Common myeloid progenitor, CD34-positive (primary cell): ENCODE data around the gene TREM1.

ENCODE experiments used
- CTCF ChIA-PET: fragments of 350-600 bp; sonication (Branson Sonifier 250); formaldehyde crosslinking; loops from one replicate; lab custom pipeline; 2021; ENCODE audit warnings: antibody characterized with exemption; lab: Charles Lee
- POLR2A ChIA-PET: fragments of 350-600 bp; sonication (Branson Sonifier 250); formaldehyde crosslinking; loops from one replicate; lab custom pipeline; 2021; ENCODE audit warnings: antibody characterized with exemption; lab: Charles Lee
- DNase-seq, 3 donors: peaks; one replicate each; pipeline versions ENCODE4 v3.0.0 to v3.0.0-alpha.2; 2013
- H3K27ac ChIP-seq, 2 experiments: 1 replicate in 1 of 2; 2 replicates in 1 of 2; pipeline ENCODE4 v1.7.0; 2013; ENCODE audit warnings: inconsistent platforms in 2 of 2, low read length in 2 of 2, mild to moderate bottlenecking in 2 of 2, low read depth in 1 of 2, moderate library complexity in 1 of 2; ENCODE audit not compliant: severe bottlenecking in 2 of 2, insufficient read depth in 1 of 2, poor library complexity in 1 of 2
- H3K27me3 ChIP-seq, 5 experiments: replicated peaks in 2 of 5; 1 replicate in 3 of 5; 2 replicates in 2 of 5; pipeline versions ENCODE4 v1.6.1 to v1.7.0; 2013; ENCODE audit warnings: low read length in 4 of 5, mild to moderate bottlenecking in 2 of 5, moderate library complexity in 2 of 5, inconsistent platforms in 1 of 5; ENCODE audit not compliant: insufficient read depth in 5 of 5, control insufficient read depth in 4 of 5
- H3K36me3 ChIP-seq, 4 experiments: 1 replicate in 2 of 4; 2 replicates in 2 of 4; pipeline versions ENCODE4 v1.6.1 to v1.7.0; 2013; ENCODE audit warnings: low read length in 3 of 4, control low read depth in 1 of 4, mild to moderate bottlenecking in 1 of 4; ENCODE audit not compliant: control insufficient read depth in 4 of 4, insufficient read depth in 4 of 4
- H3K4me1 ChIP-seq, 4 experiments: 1 replicate in 3 of 4; 2 replicates in 1 of 4; pipeline versions ENCODE4 v1.6.1 to v1.7.1; 2013; ENCODE audit warnings: low read length in 3 of 4, mild to moderate bottlenecking in 3 of 4, control low read depth in 1 of 4, inconsistent platforms in 1 of 4, moderate library complexity in 1 of 4; ENCODE audit not compliant: control insufficient read depth in 4 of 4, insufficient read depth in 4 of 4; ENCODE audit errors: control extremely low read depth in 1 of 4
- H3K4me3 ChIP-seq, 7 experiments: 1 replicate in 4 of 7; 2 replicates in 3 of 7; pipeline versions ENCODE4 v1.5.1 to v1.7.0; 2013; ENCODE audit warnings: mild to moderate bottlenecking in 7 of 7, low read length in 6 of 7, moderate library complexity in 6 of 7, inconsistent platforms in 2 of 7, low read depth in 2 of 7, control low read depth in 1 of 7; ENCODE audit not compliant: insufficient read depth in 4 of 7, control insufficient read depth in 1 of 7; ENCODE audit errors: extremely low read depth in 1 of 7
- H3K9me3 ChIP-seq, 5 experiments: 1 replicate in 4 of 5; 2 replicates in 1 of 5; pipeline versions ENCODE4 v1.6.1 to v1.7.1; 2013; ENCODE audit warnings: low read length in 4 of 5, mild to moderate bottlenecking in 2 of 5, inconsistent platforms in 1 of 5, low read depth in 1 of 5, moderate library complexity in 1 of 5; ENCODE audit not compliant: control insufficient read depth in 4 of 5, insufficient read depth in 2 of 5; ENCODE audit errors: control extremely low read depth in 1 of 5
- WGBS: methylation state at CpG from one replicate; pipeline ENCODE4 v1.1.5; 2013; ENCODE audit not compliant: insufficient coverage; 5-methylcytosine and 5-hydroxymethylcytosine counted together

The TREM1 gene

DNA sequence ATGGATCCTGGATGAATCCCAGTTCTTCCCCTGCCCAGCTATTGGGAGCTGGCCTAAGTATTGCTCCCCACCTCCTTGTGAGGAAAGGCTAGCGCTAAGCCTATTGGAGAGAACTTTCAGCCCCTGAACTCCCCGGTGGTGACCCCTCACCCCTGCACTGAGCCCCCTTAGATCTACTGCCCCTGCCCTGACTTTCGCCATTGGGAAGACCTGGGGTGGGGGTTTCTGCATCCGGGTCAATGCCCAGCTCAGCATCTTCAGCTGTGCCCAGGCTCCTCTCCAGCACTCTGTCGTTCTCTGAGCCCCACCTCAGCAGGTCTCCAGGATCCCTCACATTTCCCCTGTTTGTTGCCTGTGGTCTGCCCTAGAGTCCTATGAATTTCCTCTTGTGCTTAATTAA is 49.4 kb downstream of the TREM1 start:
- WGBS, result 75% methylated on average over 3 of the region's 5 CpGs
- Histone ChIP-seq H3K4me1 (no peaks in the 10 kb centered on the region), H3K36me3 (no peaks in the 10 kb centered on the region), H3K27ac (no peak overlapping the region), H3K4me3 (no peak overlapping the region), H3K9me3 (no peaks in the 10 kb centered on the region), H3K27me3 (peaks cover 0 to 25% (median 5%) of the 10 kb centered on the region in 5 experiments)
- ChIA-PET CTCF (no interaction called here), POLR2A (no interaction called here)
- no peak for DNase-seq

DNA sequence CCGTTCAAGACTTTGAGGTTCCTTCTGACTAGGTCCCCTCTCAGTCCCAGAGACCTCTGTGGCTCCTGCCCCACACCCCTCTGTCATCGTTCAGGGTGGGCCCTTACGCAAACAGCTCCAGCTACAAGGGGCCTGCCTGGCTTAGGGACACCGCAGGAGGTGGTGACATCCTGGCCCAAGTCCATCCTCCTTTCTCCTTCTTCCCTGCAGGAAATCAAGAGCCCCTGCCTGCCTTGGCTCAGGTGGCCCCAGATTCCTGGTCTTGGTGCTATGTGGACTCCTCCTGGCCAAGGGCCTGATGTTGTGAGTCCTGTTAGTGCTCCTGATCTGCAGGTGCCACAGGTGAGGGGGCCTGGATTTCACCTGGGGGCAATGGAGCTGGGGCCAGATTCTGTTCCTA is 50.2 kb downstream of the TREM1 start:
- H3K27me3 ChIP-seq, result peaks cover 0 to 25% (median 5%) of the 10 kb centered on the region in 5 experiments
- H3K4me3 ChIP-seq, result no peak overlapping the region
- no peak overlapping the region for H3K27ac ChIP-seq
- 100% methylated on average over 4 of the region's 4 CpGs for WGBS
- ChIA-PET POLR2A (no interaction called here), CTCF (no interaction called here)
- H3K36me3 ChIP-seq, result no peaks in the 10 kb centered on the region
- no peak for DNase-seq
- no peaks in the 10 kb centered on the region for H3K4me1 ChIP-seq
- H3K9me3 ChIP-seq, result no peaks in the 10 kb centered on the region

DNA sequence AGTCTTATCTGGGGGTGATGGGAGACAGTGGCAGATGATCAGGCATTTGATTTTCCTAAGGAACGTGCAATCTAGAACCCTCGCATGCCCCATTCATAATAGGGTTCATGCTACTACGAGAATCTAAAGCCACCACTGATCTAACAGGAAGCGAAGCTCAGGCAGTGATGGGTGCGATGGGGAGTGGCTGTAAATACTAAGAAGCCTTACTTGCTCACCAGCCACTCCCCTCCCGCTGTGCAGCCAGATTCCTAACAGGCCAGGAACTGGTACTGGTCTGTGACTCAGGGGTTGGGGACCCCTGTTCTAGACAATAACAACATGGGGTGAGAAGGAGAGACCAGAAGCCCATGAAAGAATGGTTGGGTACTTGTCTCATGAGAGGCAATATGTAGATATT is 53.8 kb downstream of the TREM1 start:
- 100% methylated on average over 2 of the region's 6 CpGs for WGBS
- Histone ChIP-seq H3K4me1 (peaks cover 0 to 10% (median 3%) of the 10 kb centered on the region in 4 experiments), H3K27me3 (peaks cover 0 to 2% (median 0%) of the 10 kb centered on the region in 5 experiments), H3K36me3 (no peaks in the 10 kb centered on the region), H3K4me3 (no peak overlapping the region), H3K9me3 (no peaks in the 10 kb centered on the region), H3K27ac (no peak overlapping the region)
- DNase-seq, result no peak
- ChIA-PET CTCF (no interaction called here), POLR2A (no interaction called here)

DNA sequence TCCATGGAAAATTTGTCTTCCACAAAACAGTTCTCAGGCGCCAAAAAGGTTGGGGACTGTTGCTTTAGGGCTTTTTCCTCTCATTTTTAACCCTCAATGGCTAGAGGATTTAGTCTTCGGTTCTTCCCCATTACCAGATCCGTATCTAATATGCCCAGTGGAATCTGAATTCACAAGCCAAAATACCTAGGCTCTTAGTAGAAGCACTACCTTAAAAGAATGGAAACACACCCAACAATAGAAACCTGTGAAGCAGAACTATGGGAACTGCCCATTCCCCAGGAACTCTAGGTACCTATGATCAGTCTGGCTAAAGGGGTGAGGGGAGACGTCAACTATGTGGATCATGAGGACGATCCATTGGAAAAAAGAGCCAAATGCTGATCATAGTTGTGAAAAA is 55.2 kb downstream of the TREM1 start:
- H3K27ac ChIP-seq, result no peak overlapping the region
- H3K27me3 ChIP-seq, result peaks cover 0 to 2% (median 0%) of the 10 kb centered on the region in 5 experiments
- no peaks in the 10 kb centered on the region for H3K9me3 ChIP-seq
- POLR2A ChIA-PET, result no interaction called here
- no peak for DNase-seq
- H3K4me1 ChIP-seq, result peaks cover 0 to 10% (median 3%) of the 10 kb centered on the region in 4 experiments
- WGBS, result 71% methylated on average over 2 of the region's 5 CpGs
- CTCF ChIA-PET, result interaction anchor here (0.6 kb wide), 1 partner anchor 16 kb away, joined by 3 read pairs; no protein-coding TSS in a partner anchor
- H3K36me3 ChIP-seq, result no peaks in the 10 kb centered on the region
- H3K4me3 ChIP-seq, result no peak overlapping the region

DNA sequence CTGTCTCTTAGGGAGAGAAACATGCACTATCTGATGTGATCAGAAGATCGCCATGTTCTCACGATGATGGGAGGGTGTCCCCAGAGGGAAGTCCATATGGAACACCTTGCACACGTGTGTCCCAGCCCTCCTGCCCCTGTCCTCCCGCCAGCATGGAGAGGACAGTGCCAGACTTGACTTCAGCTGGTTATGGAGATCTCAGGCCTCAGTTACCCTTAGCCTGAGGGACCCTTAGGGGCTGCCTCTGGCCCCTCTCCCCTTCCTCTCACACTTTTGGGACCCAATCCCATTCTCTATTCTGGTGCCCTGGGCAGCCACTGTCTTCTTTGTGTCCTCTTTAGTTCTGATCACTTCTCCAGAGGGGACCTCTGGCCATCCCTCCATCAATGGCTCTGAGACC is 56.8 kb downstream of the TREM1 start:
- DNase-seq, result no peak
- no peaks in the 10 kb centered on the region for H3K9me3 ChIP-seq
- 91% methylated on average over 4 of the region's 4 CpGs for WGBS
- no peak overlapping the region for H3K4me3 ChIP-seq
- H3K27ac ChIP-seq, result no peak overlapping the region
- POLR2A ChIA-PET, result no interaction called here
- peaks cover 0 to 10% (median 3%) of the 10 kb centered on the region in 4 experiments for H3K4me1 ChIP-seq
- peaks cover 0 to 2% (median 0%) of the 10 kb centered on the region in 5 experiments for H3K27me3 ChIP-seq
- CTCF ChIA-PET, result no interaction called here
- H3K36me3 ChIP-seq, result no peaks in the 10 kb centered on the region

DNA sequence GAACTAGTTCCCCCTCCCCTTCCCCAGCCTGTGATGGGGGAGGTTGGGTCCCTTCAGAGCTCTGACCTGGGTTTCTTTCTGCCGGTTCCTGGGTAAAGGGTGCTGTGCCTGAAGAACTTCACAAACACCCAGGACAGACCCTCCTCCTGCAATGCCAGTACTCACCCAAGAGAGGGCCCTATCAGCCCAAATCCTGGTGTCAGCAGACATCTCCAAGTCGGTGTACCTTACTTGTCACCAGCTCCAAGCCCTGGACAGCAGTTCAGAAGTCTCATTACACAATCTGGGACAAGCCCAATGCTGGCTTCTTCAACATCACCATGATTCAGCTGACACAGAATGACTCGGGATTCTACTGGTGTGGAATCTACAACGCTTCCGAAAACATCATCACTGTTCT is 57.9 kb downstream of the TREM1 start:
- ChIA-PET CTCF (no interaction called here), POLR2A (no interaction called here)
- H3K9me3 ChIP-seq, result no peaks in the 10 kb centered on the region
- no peak overlapping the region for H3K27ac ChIP-seq
- H3K4me1 ChIP-seq, result peaks cover 0 to 10% (median 3%) of the 10 kb centered on the region in 4 experiments
- H3K4me3 ChIP-seq, result peak overlapping the region in 1 of 7 experiments; percentile 28
- peak; percentile 32 to 65 (median 61) for DNase-seq
- 33% methylated on average over 2 of the region's 5 CpGs for WGBS
- peaks cover 0 to 2% (median 0%) of the 10 kb centered on the region in 5 experiments for H3K27me3 ChIP-seq
- H3K36me3 ChIP-seq, result no peaks in the 10 kb centered on the region

- H3K27me3 ChIP-seq, result peaks cover 0 to 2% (median 0%) of the 10 kb centered on the region in 5 experiments
- DNase-seq, result peak in 1 of 3 donors; percentile 56
- peaks cover 0 to 10% (median 4%) of the 10 kb centered on the region in 4 experiments for H3K4me1 ChIP-seq
- ChIA-PET CTCF (no interaction called here), POLR2A (no interaction called here)
- no peaks in the 10 kb centered on the region for H3K36me3 ChIP-seq
- H3K9me3 ChIP-seq, result no peaks in the 10 kb centered on the region
- no peak within 1 kb of the TSS for H3K27ac ChIP-seq
- peak within 1 kb of the TSS in 1 of 7 experiments; percentile 28 for H3K4me3 ChIP-seq
- WGBS, result 100% methylated on average over 1 of the region's 5 CpGs
Measured at GRCh38 chr6:41228096-41228495, 58.4 kb downstream of the TREM1 start, which contains the start of gene TREML4. TSS of gene TREML4 (plus strand) at chr6:41228349. CDS start at chr6:41228428, 79 bp downstream.
